Measurements from ENCODE around the gene SHISA6. TPM values are rescaled to one million over a fixed set of nuclear protein-coding genes. Genes with fewer than 3 reads are reported as not detected.

SHISA6 gene
- polyA plus RNA-seq, 1 donor (not counting 4 experiments of a cell fraction or from before 2014, with no cell fraction given): 2.2 TPM

GRCh38 chr17:11330006-11330405 lies 89.0 kb downstream of the SHISA6 start:
- no peak overlapping the region for H3K27ac ChIP-seq (ENCODE audit: control insufficient read depth, insufficient read depth, low read length)
- no peaks in the 10 kb centered on the region for H3K36me3 ChIP-seq (ENCODE audit: control insufficient read depth in 2 of 2, extremely low read depth in 1 of 2, insufficient read depth in 2 of 2, low read length in 2 of 2)
- dilution Hi-C loops (cut with MboI; ENCODE audit: extremely low pct_ligation_motif_present, low sequenced_read_pairs): no loop called here
- H3K9me3 ChIP-seq (ENCODE audit: control insufficient read depth, low read depth, low read length): no peaks in the 10 kb centered on the region
- no peak overlapping the region for H3K4me2 ChIP-seq (ENCODE audit: control insufficient read depth, extremely low read depth, insufficient read depth, low read depth, low read length)
- H3K27me3 ChIP-seq (ENCODE audit: control insufficient read depth, extremely low read depth, insufficient read depth, low read length): no peaks in the 10 kb centered on the region
- DNase-seq (ENCODE audit: low read depth, low spot score) (no peak), FAIRE-seq (no peak)
- no peak overlapping the region for H3K9ac ChIP-seq (ENCODE audit: control insufficient read depth, extremely low read depth, insufficient read depth, low read length)
- no peaks in the 10 kb centered on the region for H3K4me1 ChIP-seq (ENCODE audit: control insufficient read depth, extremely low read depth, insufficient read depth, low read length)
- H3K9me1 ChIP-seq (ENCODE audit: control insufficient read depth, extremely low read depth, insufficient read depth, low read length): no peaks in the 10 kb centered on the region
- TF ChIP-seq CTCF (optimal IDR thresholded peaks at IDR 0.05 in 1 of 3, IDR thresholded peaks at IDR 0.05 in 1 of 3, conservative IDR thresholded peaks at IDR 0.05 in 1 of 3; ENCODE audit: extremely low read depth in 1 of 3, insufficient read depth in 2 of 3, low read length in 3 of 3) (no peak), EZH2 (IDR thresholded peaks at IDR 0.05; ENCODE audit: low read length) (no peak)
- H3K79me2 ChIP-seq (ENCODE audit: control insufficient read depth, insufficient read depth, low read length): no peaks in the 10 kb centered on the region
- H4K20me1 ChIP-seq (ENCODE audit: control insufficient read depth, extremely low read depth, insufficient read depth, low read length): no peaks in the 10 kb centered on the region
- H2AFZ ChIP-seq (ENCODE audit: control insufficient read depth, low read length): no peak overlapping the region
- H3K4me3 ChIP-seq (ENCODE audit: control insufficient read depth in 2 of 3, extremely low read depth in 1 of 3, insufficient read depth in 2 of 3, low read depth in 1 of 3, low read length in 3 of 3): no peak overlapping the region

- TF ChIP-seq EZH2 (IDR thresholded peaks at IDR 0.05; ENCODE audit: low read length) (no peak), CTCF (optimal IDR thresholded peaks at IDR 0.05 in 1 of 3, IDR thresholded peaks at IDR 0.05 in 1 of 3, conservative IDR thresholded peaks at IDR 0.05 in 1 of 3; ENCODE audit: extremely low read depth in 1 of 3, insufficient read depth in 2 of 3, low read length in 3 of 3) (no peak)
- Histone ChIP-seq H3K4me3 (ENCODE audit: control insufficient read depth in 2 of 3, extremely low read depth in 1 of 3, insufficient read depth in 2 of 3, low read depth in 1 of 3, low read length in 3 of 3) (no peak overlapping the region), H4K20me1 (ENCODE audit: control insufficient read depth, extremely low read depth, insufficient read depth, low read length) (no peaks in the 10 kb centered on the region), H3K9me1 (ENCODE audit: control insufficient read depth, extremely low read depth, insufficient read depth, low read length) (no peaks in the 10 kb centered on the region), H3K27me3 (ENCODE audit: control insufficient read depth, extremely low read depth, insufficient read depth, low read length) (no peaks in the 10 kb centered on the region), H3K4me2 (ENCODE audit: control insufficient read depth, extremely low read depth, insufficient read depth, low read depth, low read length) (no peak overlapping the region), H2AFZ (ENCODE audit: control insufficient read depth, low read length) (no peak overlapping the region), H3K4me1 (ENCODE audit: control insufficient read depth, extremely low read depth, insufficient read depth, low read length) (no peaks in the 10 kb centered on the region), H3K27ac (ENCODE audit: control insufficient read depth, insufficient read depth, low read length) (no peak overlapping the region), H3K9ac (ENCODE audit: control insufficient read depth, extremely low read depth, insufficient read depth, low read length) (no peak overlapping the region), H3K36me3 (ENCODE audit: control insufficient read depth in 2 of 2, extremely low read depth in 1 of 2, insufficient read depth in 2 of 2, low read length in 2 of 2) (no peaks in the 10 kb centered on the region), H3K9me3 (ENCODE audit: control insufficient read depth, low read depth, low read length) (no peaks in the 10 kb centered on the region), H3K79me2 (ENCODE audit: control insufficient read depth, insufficient read depth, low read length) (no peaks in the 10 kb centered on the region)
- dilution Hi-C loops (cut with MboI; ENCODE audit: extremely low pct_ligation_motif_present, low sequenced_read_pairs): no loop called here
- DNase-seq (ENCODE audit: low read depth, low spot score): no peak
- no peak for FAIRE-seq
These were observed 89.8 kb downstream of the SHISA6 start for GRCh38 chr17:11330826-11331225.
